HEK293 (cell line): ENCODE results near the gene NYNRIN.

Experiments
- CTCF ChIA-PET: fragments of 350-600 bp; formaldehyde crosslinking; extraction: SDS; loops from one replicate; lab custom pipeline; 2021; ENCODE audit warnings: antibody characterized with exemption; lab: Yijun Ruan, JAX
- POLR2A ChIA-PET: fragments of 300-600 bp; formaldehyde crosslinking; extraction: SDS; loops from one replicate; lab custom pipeline; 2020; ENCODE audit warnings: antibody characterized with exemption, inconsistent platforms; lab: Yijun Ruan, JAX
- H3K27ac ChIP-seq: fragments of 200-500 bp; sonication (Bioruptor generic); 2 replicates; pipeline ENCODE4 v1.5.1; 2014; ENCODE audit warnings: low read depth, low read length, control low read depth, inconsistent platforms; ENCODE audit errors: extremely low read depth
- H3K36me3 ChIP-seq, 2 experiments: fragments of 200-500 bp in 1 of 2; sonication (Bioruptor generic) in 1 of 2; 1 replicate in 1 of 2; 2 replicates in 1 of 2; pipeline ENCODE4 v1.5.1; 2014 to 2017; ENCODE audit warnings: inconsistent platforms in 2 of 2, low read length in 2 of 2; ENCODE audit not compliant: control insufficient read depth in 2 of 2, insufficient read depth in 1 of 2
- H3K4me1 ChIP-seq: fragments of 200-500 bp; sonication (Bioruptor generic); 2 replicates; pipeline ENCODE4 v1.5.1; 2014; ENCODE audit warnings: mild to moderate bottlenecking, low read length, inconsistent platforms; ENCODE audit not compliant: control insufficient read depth, insufficient read depth
- H3K4me3 ChIP-seq: 2 replicates; pipeline ENCODE4 v1.5.1; 2011; ENCODE audit warnings: low read depth, mild to moderate bottlenecking, control low read depth, low read length, moderate library complexity
- H3K9me3 ChIP-seq: fragments of 200-500 bp; sonication (Bioruptor generic); 2 replicates; pipeline ENCODE4 v1.5.1; 2014; ENCODE audit warnings: low read depth, low read length, inconsistent platforms; ENCODE audit not compliant: control insufficient read depth, insufficient read depth
- FEZF1 ChIP-seq: fragments of 450-650 bp; formaldehyde crosslinking; IDR thresholded peaks from 2 replicates; pipeline ENCODE4 v1.5.1; 2016; ENCODE audit warnings: missing biosample characterization, missing genetic modification characterization
- HOXD13 ChIP-seq: sonication (generic); formaldehyde crosslinking; IDR thresholded peaks from 2 replicates; pipeline ENCODE4 v1.8.0; 2022; ENCODE audit warnings: missing genetic modification reagents, borderline replicate concordance
- SCRT1 ChIP-seq: fragments of 450-650 bp; formaldehyde crosslinking; IDR thresholded peaks from 2 replicates; pipeline ENCODE4 v1.5.1; 2016; ENCODE audit warnings: missing biosample characterization, missing genetic modification characterization, borderline replicate concordance
- ZBTB17 ChIP-seq: fragments of 450-650 bp; formaldehyde crosslinking; IDR thresholded peaks from 2 replicates; pipeline ENCODE4 v1.5.1; 2016; ENCODE audit warnings: missing biosample characterization, missing genetic modification characterization
- ZBTB21 ChIP-seq: fragments of 450-650 bp; formaldehyde crosslinking; IDR thresholded peaks from 2 replicates; pipeline ENCODE4 v1.5.1; 2017; ENCODE audit warnings: missing biosample characterization, missing genetic modification characterization
- ZBTB48 ChIP-seq: fragments of 450-650 bp; formaldehyde crosslinking; IDR thresholded peaks from 2 replicates; pipeline ENCODE4 v1.5.1; 2016; ENCODE audit warnings: missing biosample characterization, missing genetic modification characterization
- ZFP41 ChIP-seq: fragments of 450-650 bp; formaldehyde crosslinking; IDR thresholded peaks from 2 replicates; pipeline ENCODE4 v1.5.1; 2016; ENCODE audit warnings: missing biosample characterization, missing genetic modification characterization, borderline replicate concordance
- ZIC2 ChIP-seq: fragments of 450-650 bp; formaldehyde crosslinking; IDR thresholded peaks from 2 replicates; pipeline ENCODE4 v1.5.1; 2016; ENCODE audit warnings: missing biosample characterization, missing genetic modification characterization
- ZNF169 ChIP-seq: fragments of 450-650 bp; formaldehyde crosslinking; IDR thresholded peaks from 2 replicates; pipeline ENCODE4 v1.5.1; 2016; ENCODE audit warnings: missing biosample characterization, missing genetic modification characterization
- ZNF274 ChIP-seq, 2 experiments: fragments of 200-500 bp in 1 of 2; fragments of 450-650 bp in 1 of 2; sonication (Bioruptor generic) in 1 of 2; formaldehyde crosslinking in 1 of 2; IDR thresholded peaks; 2 replicates each; pipeline versions ENCODE4 v1.5.1 to v1.6.1; 2014 to 2016; ENCODE audit warnings: borderline replicate concordance in 1 of 2, inconsistent platforms in 1 of 2, low read length in 1 of 2, missing biosample characterization in 1 of 2, missing genetic modification characterization in 1 of 2
- ZNF610 ChIP-seq: fragments of 450-650 bp; formaldehyde crosslinking; IDR thresholded peaks from 2 replicates; pipeline ENCODE4 v1.5.1; 2016; ENCODE audit warnings: missing biosample characterization, missing genetic modification characterization, borderline replicate concordance
- ZNF747 ChIP-seq: fragments of 450-650 bp; formaldehyde crosslinking; IDR thresholded peaks from 2 replicates; pipeline ENCODE4 v1.5.1; 2016; ENCODE audit warnings: missing biosample characterization, missing genetic modification characterization
- ZNF76 ChIP-seq: fragments of 450-650 bp; formaldehyde crosslinking; IDR thresholded peaks from 2 replicates; pipeline ENCODE4; 2016; ENCODE audit warnings: low read depth, missing biosample characterization, missing genetic modification characterization, borderline replicate concordance
- ZNF776 ChIP-seq: fragments of 450-650 bp; formaldehyde crosslinking; IDR thresholded peaks from 2 replicates; pipeline ENCODE4 v1.5.0; 2017; ENCODE audit warnings: missing biosample characterization, missing genetic modification characterization, borderline replicate concordance
- ZNF843 ChIP-seq: fragments of 450-650 bp; formaldehyde crosslinking; IDR thresholded peaks from 2 replicates; pipeline ENCODE4 v1.5.1; 2016; ENCODE audit warnings: missing biosample characterization, missing genetic modification characterization
- TF ChIP-seq, protein P1 (sequence below): fragments of 450-650 bp; formaldehyde crosslinking; conservative IDR thresholded peaks from 2 replicates; pipeline ENCODE4 v1.5.1; 2016; ENCODE audit warnings: low read depth, missing biosample characterization, missing genetic modification characterization
- TF ChIP-seq, protein P2 (sequence below): fragments of 450-650 bp; formaldehyde crosslinking; IDR thresholded peaks from 2 replicates; pipeline ENCODE4 v1.5.1; 2016; ENCODE audit warnings: missing biosample characterization, missing genetic modification characterization, borderline replicate concordance
- TF ChIP-seq, protein P3 (sequence below): fragments of 450-650 bp; formaldehyde crosslinking; IDR thresholded peaks from 2 replicates; pipeline ENCODE4 v1.5.1; 2016; ENCODE audit warnings: missing biosample characterization, missing genetic modification characterization
- TF ChIP-seq, protein P4 (sequence below): fragments of 450-650 bp; formaldehyde crosslinking; IDR thresholded peaks from 2 replicates; pipeline ENCODE4 v1.5.1; 2016; ENCODE audit warnings: missing biosample characterization, missing genetic modification characterization
- TF ChIP-seq, protein P5 (sequence below): fragments of 450-650 bp; formaldehyde crosslinking; IDR thresholded peaks from 2 replicates; pipeline ENCODE4 v1.5.1; 2017; ENCODE audit warnings: missing biosample characterization, missing genetic modification characterization
- TF ChIP-seq, protein P6 (sequence below): fragments of 450-650 bp; IDR thresholded peaks from 2 replicates; pipeline ENCODE4 v1.5.1; 2018; ENCODE audit warnings: missing biosample characterization, mild to moderate bottlenecking, missing genetic modification characterization

NYNRIN gene

DNA sequence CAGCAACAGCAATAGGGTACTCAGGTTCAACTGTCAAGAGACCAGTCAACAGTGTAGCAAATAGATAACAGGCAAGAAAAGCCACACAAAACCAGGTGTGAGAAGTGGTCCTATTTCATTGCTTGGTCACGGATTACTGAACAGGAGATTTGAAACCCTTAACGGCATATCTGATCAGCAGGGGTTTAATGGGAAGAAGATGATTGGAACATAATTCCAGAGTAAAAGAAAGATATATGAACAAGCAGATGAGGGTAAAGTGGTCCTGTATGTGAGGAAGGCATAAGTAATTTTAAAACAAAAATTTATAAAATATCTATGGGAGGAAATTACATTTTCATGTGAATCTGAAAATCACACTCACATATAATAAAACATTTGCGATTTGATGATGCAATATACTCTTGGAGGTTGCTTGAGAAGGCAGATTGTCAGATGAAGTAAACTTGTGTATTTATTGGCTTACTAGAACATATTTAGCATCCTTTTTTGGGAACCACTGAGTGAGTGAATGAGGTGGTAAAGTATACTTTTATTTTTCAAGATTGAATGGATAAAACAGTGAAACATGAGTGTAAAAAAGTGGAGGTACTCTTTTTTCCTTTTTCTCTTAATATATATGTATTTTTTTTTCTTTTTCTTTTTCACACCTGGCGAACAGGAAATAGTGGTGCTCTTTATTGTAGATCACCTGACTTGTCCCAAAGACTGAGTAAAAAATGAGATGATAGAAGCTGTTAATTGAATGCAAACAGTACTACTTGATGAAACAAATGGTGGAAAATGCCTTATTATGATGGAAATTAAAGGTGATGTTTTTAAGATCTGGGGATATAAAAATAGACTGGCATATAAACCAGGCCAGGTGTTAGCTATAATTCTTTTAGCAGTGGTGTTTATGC lies 65.3 kb downstream of the NYNRIN start:
- Histone ChIP-seq H3K4me1 (0 out of 2 replicates have a peak, but pooled peaks cover 2% of the 10 kb centered on the region), H3K4me3 (no peak overlapping the region), H3K36me3 (no peaks in the 10 kb centered on the region), H3K27ac (no peak overlapping the region), H3K9me3 (no peaks in the 10 kb centered on the region)
- ChIA-PET CTCF (no interaction called here), POLR2A (no interaction called here)
- TF ChIP-seq ZIC2 (tag by site-specific recombination) (no peak), ZNF843 (tag by site-specific recombination) (0 out of 2 replicates have a peak, but pooled peaks have one; percentile 32), ZBTB48 (tag by site-specific recombination) (no peak), ZNF610 (tag by site-specific recombination) (0 out of 2 replicates have a peak, but pooled peaks have one; percentile 29), FEZF1 (tag by site-specific recombination) (peak; percentile 98), ZBTB17 (0 out of 2 replicates have a peak, but pooled peaks have one; percentile 14), ZNF747 (tag by site-specific recombination) (no peak), ZNF776 (tag by site-specific recombination) (no peak), ZNF76 (tag by site-specific recombination) (no peak), ZBTB21 (tag by site-specific recombination) (no peak), HOXD13 (CRISPR knock-in tag) (no peak), SCRT1 (tag by site-specific recombination) (peak; percentile 74), ZNF169 (tag by site-specific recombination) (no peak), ZFP41 (tag by site-specific recombination) (no peak), ZNF274 (IDR thresholded peaks at IDR 0.05; ENCODE audit: low read length) (no peak), ZNF274 (tag by site-specific recombination; IDR thresholded peaks at IDR 0.05; ENCODE audit: borderline replicate concordance) (no peak)
- TF ChIP-seq, protein P1, sequence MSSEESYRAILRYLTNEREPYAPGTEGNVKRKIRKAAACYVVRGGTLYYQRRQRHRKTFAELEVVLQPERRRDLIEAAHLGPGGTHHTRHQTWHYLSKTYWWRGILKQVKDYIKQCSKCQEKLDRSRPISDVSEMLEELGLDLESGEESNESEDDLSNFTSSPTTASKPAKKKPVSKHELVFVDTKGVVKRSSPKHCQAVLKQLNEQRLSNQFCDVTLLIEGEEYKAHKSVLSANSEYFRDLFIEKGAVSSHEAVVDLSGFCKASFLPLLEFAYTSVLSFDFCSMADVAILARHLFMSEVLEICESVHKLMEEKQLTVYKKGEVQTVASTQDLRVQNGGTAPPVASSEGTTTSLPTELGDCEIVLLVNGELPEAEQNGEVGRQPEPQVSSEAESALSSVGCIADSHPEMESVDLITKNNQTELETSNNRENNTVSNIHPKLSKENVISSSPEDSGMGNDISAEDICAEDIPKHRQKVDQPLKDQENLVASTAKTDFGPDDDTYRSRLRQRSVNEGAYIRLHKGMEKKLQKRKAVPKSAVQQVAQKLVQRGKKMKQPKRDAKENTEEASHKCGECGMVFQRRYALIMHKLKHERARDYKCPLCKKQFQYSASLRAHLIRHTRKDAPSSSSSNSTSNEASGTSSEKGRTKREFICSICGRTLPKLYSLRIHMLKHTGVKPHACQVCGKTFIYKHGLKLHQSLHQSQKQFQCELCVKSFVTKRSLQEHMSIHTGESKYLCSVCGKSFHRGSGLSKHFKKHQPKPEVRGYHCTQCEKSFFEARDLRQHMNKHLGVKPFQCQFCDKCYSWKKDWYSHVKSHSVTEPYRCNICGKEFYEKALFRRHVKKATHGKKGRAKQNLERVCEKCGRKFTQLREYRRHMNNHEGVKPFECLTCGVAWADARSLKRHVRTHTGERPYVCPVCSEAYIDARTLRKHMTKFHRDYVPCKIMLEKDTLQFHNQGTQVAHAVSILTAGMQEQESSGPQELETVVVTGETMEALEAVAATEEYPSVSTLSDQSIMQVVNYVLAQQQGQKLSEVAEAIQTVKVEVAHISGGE (tag by site-specific recombination): no peak
- TF ChIP-seq, protein P2, sequence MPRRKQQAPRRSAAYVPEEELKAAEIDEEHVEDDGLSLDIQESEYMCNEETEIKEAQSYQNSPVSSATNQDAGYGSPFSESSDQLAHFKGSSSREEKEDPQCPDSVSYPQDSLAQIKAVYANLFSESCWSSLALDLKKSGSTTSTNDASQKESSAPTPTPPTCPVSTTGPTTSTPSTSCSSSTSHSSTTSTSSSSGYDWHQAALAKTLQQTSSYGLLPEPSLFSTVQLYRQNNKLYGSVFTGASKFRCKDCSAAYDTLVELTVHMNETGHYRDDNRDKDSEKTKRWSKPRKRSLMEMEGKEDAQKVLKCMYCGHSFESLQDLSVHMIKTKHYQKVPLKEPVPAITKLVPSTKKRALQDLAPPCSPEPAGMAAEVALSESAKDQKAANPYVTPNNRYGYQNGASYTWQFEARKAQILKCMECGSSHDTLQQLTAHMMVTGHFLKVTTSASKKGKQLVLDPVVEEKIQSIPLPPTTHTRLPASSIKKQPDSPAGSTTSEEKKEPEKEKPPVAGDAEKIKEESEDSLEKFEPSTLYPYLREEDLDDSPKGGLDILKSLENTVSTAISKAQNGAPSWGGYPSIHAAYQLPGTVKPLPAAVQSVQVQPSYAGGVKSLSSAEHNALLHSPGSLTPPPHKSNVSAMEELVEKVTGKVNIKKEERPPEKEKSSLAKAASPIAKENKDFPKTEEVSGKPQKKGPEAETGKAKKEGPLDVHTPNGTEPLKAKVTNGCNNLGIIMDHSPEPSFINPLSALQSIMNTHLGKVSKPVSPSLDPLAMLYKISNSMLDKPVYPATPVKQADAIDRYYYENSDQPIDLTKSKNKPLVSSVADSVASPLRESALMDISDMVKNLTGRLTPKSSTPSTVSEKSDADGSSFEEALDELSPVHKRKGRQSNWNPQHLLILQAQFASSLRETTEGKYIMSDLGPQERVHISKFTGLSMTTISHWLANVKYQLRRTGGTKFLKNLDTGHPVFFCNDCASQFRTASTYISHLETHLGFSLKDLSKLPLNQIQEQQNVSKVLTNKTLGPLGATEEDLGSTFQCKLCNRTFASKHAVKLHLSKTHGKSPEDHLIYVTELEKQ (tag by site-specific recombination): no peak
- TF ChIP-seq, protein P3, sequence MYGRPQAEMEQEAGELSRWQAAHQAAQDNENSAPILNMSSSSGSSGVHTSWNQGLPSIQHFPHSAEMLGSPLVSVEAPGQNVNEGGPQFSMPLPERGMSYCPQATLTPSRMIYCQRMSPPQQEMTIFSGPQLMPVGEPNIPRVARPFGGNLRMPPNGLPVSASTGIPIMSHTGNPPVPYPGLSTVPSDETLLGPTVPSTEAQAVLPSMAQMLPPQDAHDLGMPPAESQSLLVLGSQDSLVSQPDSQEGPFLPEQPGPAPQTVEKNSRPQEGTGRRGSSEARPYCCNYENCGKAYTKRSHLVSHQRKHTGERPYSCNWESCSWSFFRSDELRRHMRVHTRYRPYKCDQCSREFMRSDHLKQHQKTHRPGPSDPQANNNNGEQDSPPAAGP: no peak
- TF ChIP-seq, protein P4, sequence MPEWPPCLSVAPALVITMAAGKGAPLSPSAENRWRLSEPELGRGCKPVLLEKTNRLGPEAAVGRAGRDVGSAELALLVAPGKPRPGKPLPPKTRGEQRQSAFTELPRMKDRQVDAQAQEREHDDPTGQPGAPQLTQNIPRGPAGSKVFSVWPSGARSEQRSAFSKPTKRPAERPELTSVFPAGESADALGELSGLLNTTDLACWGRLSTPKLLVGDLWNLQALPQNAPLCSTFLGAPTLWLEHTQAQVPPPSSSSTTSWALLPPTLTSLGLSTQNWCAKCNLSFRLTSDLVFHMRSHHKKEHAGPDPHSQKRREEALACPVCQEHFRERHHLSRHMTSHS (tag by site-specific recombination): no peak
- TF ChIP-seq, protein P5, sequence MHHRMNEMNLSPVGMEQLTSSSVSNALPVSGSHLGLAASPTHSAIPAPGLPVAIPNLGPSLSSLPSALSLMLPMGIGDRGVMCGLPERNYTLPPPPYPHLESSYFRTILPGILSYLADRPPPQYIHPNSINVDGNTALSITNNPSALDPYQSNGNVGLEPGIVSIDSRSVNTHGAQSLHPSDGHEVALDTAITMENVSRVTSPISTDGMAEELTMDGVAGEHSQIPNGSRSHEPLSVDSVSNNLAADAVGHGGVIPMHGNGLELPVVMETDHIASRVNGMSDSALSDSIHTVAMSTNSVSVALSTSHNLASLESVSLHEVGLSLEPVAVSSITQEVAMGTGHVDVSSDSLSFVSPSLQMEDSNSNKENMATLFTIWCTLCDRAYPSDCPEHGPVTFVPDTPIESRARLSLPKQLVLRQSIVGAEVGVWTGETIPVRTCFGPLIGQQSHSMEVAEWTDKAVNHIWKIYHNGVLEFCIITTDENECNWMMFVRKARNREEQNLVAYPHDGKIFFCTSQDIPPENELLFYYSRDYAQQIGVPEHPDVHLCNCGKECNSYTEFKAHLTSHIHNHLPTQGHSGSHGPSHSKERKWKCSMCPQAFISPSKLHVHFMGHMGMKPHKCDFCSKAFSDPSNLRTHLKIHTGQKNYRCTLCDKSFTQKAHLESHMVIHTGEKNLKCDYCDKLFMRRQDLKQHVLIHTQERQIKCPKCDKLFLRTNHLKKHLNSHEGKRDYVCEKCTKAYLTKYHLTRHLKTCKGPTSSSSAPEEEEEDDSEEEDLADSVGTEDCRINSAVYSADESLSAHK (tag by site-specific recombination): 0 out of 2 replicates have a peak, but pooled peaks have one; percentile 42
- TF ChIP-seq, protein P6, sequence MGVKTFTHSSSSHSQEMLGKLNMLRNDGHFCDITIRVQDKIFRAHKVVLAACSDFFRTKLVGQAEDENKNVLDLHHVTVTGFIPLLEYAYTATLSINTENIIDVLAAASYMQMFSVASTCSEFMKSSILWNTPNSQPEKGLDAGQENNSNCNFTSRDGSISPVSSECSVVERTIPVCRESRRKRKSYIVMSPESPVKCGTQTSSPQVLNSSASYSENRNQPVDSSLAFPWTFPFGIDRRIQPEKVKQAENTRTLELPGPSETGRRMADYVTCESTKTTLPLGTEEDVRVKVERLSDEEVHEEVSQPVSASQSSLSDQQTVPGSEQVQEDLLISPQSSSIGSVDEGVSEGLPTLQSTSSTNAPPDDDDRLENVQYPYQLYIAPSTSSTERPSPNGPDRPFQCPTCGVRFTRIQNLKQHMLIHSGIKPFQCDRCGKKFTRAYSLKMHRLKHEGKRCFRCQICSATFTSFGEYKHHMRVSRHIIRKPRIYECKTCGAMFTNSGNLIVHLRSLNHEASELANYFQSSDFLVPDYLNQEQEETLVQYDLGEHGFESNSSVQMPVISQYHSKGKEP (tag by site-specific recombination): no peak
